GM18507 (cell line): ENCODE results near the gene TBX4.

Experiments used
- DNase-seq: peaks from one replicate; pipeline ENCODE4 v3.0.0; 2011; ENCODE audit warnings: low read depth; ENCODE audit not compliant: insufficient read length; ENCODE audit errors: extremely low spot score
- FAIRE-seq: peaks from 2 replicates; lab custom pipeline; 2011; peaks lifted over from hg19 to GRCh38; lab: Jason Lieb, UNC

The TBX4 gene

DNA sequence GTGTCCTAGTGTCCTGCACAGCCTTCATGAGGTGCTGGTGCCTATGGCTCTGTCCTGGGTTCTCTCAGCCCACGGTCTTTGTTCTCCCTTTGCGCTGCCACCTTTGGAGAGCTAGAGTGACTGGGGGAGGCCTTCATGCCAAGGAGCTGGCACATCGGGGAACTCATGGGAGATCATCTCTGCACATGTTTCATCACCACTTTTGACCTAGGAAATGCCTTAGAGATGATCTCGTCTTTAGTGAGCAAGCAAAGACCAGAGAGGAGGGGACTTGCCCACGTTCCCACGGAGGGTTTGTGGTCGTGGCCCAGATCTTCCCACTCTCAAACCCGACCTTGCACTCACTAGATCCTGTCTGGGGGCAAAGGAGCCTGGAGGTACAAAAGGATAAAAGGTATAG is 23.5 kb downstream of the TBX4 start:
- DNase-seq, result no peak
- FAIRE-seq, result no peak

DNA sequence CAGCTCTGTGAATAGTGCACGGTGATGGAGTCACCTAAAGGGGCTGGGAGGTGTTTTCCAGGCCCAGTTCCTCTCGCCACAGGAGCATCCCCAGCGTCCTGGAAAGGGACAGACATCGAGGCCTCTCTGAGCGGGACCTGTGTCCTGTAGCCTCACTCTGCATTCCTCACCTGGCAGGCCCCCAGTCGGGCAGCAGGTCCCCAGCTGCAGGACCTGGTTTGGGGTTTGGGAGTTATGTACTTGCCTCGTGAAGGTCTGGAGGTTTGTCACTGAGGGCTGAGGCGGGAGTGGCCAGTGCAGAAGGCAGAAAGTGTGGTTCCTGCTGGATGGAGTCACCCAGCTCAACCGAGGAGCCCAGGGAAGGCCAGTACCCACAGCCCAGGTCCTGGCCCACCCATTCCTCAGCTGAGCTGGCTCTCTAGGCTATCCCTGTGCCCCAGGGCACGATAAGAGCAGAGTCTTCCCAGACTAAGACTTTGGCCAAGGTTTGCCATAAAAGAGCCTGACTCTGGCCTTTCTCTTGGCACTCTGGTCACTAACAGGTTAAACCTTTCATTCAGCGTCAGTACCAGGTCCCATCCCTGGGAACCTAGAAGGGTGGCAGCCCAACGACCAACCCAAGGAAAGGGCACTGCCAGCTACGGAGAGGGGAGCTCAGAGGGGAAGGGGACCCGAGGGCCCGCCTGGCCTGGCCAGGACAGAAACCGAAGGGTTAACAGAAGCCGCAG is 24.4 kb downstream of the TBX4 start:
- DNase-seq, result no peak

DNA sequence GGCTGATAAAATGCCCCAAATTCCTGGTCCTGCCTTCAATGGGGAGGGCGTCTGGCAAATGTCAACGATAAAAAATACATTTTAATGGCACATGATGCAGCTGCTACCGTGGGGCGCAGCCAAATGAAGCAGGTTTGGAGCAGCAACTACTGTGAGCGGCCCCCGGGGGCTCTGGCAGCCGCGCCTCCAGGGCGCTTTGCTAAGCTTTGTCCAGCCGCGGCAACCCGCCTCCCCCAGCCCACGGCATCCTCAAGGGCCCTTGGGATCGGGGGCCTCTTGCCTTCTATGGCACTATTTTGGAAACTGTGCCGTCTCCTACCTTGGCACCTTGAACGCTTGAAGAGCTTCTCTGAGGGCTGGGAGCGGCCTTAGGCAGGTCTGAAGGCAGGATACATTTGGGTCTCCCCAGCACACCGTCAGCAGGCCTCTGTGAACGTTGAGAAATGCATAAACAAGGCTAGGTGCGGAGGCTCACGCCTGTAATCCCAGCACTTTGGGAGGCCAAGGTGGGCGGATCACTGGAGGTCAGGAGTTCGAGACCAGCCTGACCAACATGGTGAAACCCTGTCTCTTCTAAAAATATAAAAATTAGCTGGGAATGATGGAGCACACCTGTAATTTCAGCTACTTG is 25.1 kb downstream of the TBX4 start:
- DNase-seq, result no peak
- FAIRE-seq, result no peak

More for the DNA sequence above, 24.4 kb downstream of the TBX4 start:
- no peak for FAIRE-seq

DNA sequence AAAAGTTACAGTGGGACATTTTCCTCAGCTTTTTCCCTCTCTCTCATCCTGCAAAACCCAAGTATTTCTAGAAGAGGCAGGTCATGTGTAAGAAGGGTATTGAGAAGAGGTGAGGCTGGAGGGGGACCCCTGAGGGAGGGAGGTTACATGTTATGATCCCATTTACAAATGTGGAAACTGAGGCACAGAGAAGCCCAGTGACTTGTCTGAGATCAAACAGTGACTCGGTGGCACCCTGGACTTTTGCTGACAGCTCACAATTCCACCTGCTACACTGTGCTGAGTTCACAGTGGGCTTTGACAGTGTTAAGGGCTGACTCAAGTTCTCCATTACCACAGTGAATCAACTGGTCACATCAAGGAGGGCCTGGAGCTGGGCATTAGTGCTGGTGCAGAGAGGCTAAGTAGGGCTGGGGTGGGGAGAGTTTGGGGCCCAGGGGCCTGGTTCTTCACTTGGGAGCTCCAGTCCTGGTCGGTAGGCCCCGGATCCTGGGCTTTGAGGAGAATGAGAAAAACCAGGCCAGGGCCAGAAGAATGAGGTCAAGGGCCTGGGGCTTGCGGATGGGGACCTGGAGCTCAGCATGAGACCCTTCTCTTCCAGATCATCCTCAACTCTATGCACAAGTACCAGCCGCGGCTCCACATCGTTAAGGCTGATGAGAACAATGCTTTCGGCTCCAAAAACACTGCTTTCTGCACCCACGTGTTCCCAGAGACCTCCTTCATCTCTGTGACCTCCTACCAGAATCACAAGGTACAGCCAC is 26.0 kb downstream of the TBX4 start:
- DNase-seq (no peak), FAIRE-seq (no peak)

DNA sequence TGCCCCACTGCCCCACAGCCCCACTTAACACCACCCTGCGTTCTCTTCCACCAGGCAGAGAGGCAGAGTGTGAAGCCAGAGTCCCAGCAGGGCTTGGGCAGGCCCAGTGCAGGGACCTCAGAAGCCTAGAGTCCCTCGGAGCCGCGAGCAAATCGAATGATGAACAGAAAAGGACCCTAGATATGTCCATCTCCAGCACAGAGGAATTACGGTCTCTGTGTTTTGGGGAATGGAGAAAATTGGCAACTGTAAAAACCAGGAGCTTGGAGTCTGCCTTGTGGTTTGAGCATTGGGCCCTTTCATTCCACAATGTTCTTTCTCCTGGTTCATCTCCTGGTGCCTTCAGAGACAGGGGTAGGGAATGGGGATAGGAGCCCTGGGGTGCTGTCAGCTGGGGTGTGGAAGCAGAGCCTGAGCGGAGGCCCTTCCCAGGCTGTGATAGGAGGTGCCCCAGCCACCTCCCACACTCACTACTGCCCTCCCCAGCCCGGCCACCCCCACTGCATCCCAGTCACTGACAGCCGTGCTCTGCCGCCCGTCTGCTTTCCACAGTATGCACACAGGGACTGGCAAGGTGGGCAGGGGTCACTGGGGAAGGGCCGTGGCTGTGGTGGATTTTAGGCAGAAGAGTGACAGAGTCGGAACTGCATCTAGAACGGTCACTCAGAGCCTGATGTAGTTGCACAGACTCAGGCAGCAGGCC is 26.7 kb downstream of the TBX4 start:
- DNase-seq, result no peak
- no peak for FAIRE-seq

DNA sequence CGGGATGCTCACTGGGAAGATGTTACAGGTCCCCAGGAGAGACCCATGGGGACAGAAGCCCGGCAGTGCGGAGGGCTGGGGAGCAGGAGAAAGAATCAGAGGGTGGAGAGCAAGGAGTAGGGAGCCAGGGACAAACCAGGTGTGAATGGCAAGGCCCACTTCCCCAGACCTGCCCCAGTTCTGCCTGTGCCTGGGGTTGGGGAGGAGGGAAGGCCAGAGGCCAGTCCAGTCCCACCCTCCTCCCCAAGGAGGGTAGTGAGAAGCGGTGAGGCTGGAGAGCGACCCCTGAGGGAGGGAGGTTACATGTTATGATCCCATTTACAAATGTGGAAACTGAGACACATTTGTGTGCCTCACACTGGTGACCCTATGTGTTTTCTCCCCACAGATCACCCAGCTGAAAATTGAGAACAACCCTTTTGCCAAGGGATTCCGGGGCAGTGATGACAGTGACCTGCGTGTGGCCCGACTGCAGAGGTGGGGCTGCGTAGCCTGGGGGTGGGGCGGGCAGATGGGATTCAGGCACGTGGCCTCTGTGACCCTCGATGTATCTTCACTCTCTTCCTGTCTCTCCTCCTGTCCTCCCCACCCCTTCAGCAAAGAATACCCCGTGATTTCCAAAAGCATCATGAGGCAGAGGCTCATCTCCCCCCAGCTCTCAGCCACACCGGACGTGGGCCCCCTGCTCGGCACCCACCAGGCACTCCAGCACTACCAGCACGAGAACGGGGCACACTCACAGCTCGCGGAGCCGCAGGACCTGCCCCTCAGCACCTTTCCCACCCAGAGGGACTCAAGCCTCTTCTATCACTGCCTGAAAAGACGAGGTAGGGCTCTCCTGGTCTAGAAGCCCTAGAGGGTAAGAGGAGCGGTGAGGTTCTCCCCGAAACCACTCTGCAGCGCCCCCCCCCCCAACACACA is 27.5 kb downstream of the TBX4 start:
- FAIRE-seq (no peak), DNase-seq (no peak)

DNA sequence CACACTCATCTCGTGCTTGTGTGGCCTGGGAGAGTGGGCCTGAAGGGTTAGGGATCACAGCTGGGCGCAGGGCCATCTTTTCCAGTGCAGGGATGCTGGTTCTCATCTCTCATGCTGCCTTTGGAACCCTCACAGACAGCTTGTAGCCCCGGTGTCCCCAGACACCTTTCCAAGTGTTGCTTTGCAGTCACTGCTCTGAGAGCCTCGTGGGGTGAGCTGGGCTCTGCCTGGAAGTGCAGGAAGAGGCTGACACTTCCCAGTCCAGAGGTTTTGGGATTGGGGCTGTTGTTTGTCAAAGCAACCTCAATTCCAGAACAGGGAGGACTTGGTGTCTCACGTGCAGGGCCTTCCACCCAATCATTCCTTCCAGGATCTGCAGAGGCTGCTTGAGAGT is 28.2 kb downstream of the TBX4 start:
- DNase-seq (no peak), FAIRE-seq (no peak)

DNA sequence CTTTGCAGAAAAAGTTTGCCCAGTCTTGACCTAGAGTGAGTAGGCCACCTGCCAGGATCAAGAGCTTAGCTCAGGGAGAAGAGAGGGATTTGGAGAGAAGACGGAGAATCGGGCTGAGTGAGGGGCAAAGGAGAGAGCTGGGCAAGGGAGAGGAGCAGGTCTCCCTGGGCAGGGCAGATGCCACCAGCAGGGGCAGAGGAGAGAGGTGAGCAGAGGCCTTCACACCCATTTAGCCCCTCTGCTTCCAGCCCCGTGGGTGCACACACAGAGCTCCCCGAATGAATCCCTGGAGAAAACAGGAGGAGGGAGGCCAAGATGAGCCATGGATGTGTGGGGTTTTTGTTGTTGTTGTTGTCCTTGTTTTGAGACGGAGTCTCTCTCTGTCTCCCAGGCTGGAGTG is 29.2 kb downstream of the TBX4 start:
- DNase-seq (no peak), FAIRE-seq (no peak)

DNA sequence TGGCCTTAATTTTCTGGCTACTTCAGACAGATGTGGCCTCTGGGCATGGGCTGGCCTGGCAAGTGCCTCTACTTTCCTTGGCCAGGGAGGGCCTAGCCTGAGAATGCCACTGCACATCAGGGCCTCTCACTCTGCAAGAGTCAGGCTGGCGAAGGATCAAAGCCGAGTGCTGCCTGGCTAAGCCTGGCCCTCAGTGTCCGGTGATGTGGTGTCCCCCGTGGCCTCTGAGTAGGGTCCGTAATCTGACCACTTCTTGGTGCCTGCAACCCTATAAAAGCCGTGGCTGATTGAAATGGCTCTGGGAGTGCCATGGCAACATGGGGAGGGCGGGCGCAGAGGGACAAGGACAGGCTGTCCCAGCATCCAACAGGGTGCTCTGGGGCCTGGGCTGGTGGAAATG is 30.2 kb downstream of the TBX4 start:
- DNase-seq (no peak), FAIRE-seq (no peak)

DNA sequence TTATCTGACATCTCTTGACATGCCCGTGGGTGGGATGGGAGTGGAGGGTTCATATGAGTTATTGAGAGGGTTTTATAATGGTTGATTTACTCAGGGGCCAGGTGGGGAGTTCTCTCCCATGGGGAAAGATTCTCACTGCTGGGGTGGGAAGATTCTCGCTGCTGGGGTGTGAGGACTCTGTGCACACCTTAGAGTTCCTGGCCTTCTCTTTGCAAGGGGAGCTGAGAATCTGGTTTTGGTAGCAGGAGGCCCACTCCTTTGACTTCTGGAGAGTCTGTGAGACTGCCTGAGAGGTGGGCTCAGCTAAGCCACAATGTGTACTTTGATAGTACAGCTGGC is 31.5 kb downstream of the TBX4 start:
- FAIRE-seq, result no peak
- no peak for DNase-seq

DNA sequence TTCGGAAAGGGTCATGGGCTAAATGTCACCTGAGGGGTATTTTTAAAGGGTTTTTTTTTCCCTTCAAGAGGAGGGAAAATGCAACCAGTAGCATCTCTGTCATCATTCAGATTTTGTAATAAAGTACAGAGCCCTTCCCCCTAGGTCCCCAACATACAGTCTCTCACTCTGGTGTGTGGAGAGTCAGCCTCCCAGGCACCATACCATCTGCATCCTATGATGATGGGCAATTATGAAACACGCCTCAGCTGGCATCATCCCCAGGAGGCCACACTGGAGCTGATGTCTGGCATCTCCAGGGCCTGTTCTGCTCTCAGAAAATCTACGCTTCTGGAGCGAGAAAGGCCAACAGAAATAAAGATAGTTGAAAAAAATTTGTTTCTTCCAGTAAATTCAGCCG is 32.0 kb downstream of the TBX4 start:
- FAIRE-seq (no peak), DNase-seq (no peak)

DNA sequence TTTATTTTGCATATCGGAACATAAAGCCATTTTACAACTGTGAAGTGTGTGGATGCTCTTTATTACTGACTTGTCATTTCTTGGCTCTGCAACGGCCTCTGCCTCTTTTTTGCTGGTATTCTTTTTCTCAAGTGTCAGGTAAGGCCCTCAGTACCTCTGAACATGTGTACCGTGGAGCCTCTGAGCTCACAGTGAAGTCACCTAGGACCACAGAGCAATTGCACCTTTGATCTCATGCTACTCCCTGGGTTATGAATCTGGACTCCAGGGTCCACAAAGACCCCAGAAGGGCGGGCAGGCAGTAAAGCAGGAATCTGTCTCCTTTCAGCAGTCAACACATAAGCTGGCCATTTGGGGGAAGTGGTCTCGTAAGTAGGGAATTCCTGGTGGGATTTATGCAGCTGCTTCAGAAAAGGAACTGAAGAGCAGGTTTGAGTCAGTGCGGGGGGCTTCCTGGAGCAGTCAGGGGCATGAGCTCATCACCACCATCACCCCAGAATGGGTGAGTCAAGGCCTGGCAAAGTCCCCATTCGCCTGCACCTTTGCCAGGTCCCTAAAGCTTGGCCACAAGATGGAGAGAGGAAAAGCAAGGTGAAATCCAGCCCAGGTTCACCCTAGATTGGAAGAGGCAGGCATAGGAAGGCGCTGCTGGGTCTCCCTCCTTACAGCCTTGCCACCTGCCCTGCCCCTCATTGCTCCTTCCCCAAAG is 33.0 kb downstream of the TBX4 start:
- no peak for DNase-seq
- FAIRE-seq, result no peak

DNA sequence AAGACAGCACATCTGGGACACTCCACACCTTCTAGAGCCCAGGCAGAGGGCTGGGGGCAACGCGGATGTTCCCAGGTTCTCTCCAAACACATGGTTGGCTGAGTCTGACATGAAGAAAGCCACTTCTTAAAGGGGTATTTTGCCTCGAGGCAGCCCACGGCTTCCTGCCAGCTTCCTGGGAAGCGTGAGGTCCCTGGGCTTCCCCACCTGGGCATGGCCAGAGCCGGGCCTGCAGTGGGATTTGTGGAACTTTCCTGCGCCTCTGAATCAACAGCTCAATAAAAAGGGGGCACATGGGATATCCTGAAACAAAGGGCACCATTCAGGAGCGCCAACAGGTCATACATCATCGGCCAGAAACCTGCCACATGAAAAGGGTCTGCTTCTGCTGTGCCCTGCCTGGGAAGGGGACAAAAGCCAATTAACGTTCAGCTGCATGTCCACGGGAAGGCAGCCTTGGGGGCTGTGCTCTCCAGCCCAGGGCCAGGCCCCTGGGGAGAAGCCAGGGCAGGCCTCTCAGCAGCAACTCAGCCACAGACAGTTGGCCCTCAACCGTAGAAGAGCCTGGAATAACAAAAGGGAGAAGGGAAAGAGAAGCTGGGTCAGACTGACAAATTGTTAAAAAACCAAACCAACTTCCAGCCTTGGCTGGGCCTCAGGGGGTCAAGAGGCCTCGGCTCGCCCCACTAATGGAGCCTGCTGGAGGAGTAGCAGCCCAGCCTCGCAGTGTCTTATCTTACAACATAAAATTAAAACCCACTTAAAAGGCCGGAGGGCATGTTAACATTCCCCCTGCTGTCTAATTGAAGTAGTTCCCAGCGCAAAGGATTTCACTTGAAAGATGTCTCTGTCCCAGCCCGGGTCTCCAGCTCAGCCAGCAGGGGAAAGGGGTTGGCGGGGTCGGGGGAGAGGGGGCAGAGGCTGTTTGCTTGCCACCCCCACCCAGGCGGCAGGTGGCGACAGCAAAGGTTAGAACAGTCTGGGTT is 34.2 kb downstream of the TBX4 start:
- FAIRE-seq (no peak), DNase-seq (no peak)

DNA sequence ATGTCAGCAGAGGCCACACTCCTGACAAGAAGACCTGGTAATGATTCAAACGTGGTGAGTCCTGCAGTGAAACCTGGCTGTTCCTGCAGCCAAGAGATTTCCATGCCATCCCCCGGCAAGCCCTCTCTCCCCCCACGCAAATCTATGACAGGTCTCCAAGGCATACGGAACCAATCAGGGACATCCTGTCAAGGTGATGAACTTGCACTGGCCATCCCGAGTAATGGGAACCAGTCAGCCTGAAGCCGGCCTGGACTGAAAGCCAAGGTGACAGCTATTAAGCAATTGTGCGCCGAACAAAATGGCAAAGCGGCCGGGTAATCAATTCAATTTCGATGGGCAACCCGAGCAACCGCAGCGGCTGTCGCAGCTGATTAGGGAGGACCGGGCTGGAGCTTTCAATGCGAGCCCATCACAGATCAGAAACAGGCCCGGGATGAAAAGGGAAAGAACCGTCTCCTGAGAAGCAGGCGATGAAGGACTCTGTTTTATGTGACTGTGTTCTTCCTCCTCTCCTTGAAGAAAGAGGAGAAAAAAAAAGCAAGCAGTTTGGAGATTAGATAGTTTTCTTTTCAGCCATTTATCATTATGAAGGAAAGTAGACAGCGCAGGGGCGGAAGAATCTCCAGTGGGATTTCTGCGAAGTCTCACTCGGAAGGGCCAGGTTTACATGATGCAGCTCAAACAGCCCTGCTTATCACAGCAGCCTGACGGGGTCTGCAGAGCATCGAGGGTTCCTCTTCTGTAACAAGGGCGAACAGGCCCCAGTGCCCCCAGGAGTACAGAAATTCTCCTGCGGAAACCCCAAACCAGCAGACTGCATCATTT is 35.2 kb downstream of the TBX4 start:
- FAIRE-seq (no peak), DNase-seq (no peak)

DNA sequence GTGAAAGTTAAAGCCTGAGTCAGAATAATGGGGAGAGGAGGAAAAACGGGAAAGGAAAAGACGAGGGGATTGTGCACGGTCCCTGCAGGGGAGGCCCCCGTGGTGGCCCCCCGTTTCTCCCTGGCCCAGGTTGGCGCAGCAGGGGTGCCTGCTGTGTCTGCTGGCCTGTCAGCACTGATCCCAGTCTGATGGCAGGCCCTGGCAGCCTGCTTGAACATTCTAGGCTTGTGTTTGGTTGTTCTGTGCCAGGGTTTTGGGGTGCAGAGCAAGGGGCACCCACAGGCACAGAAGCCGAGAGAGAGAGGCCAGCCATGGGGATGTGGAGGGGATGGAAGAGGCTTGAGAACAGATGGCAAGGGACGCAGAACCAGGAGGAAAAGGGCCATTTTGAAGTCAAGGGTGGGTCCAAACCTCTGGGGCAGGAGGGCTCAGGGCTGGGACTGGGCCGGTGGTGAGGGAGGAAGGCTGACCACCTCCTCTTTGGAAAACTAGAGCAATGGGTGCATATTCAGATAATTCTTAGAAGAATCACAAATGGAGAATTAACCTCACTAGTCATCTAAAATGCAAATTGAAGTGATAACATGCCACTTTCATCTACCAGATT is 35.9 kb downstream of the TBX4 start:
- no peak for FAIRE-seq
- DNase-seq, result no peak

DNA sequence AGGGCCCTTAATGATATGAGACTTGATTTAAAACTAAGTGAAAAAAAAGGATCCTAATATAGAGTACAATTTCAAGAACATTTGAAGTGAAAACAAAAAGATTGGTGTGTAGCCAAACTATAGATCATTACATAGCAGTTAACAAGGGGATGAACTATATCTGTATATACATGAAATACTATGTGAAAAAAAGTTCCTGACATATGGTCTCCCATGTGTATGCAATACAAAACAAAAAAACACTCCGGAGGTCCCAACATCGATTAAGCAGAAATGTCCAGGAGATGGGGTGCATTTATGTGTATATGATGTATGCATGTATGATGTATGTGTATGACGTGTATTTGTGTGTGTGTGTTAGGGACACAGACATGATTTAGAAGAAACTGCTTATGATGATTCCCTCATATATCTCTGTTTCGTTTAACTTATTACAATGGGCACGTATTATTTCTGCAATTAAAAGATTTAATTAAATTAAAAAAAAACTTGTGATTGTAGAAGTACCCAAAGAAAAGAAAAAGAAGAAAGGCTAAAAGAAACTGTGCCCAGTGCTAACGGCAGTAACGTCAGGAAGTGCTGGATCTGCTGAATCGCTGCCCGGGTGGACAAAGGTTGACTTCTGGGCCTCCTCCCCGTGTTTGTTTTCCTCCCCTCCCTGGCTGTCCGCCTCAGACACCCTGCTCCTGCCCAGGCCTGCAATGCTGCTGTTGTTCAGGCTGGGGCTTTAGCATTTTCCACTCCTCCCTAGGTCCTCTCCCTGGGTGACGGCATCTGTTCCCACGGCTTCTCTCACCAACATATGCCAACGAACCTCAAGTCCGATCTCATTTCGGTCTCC is 36.9 kb downstream of the TBX4 start:
- DNase-seq (no peak), FAIRE-seq (no peak)
